Neural progenitor cell (in vitro differentiated cells): Measurements from ENCODE around the gene MAD2L1BP. TPM values are rescaled to one million over a fixed set of nuclear protein-coding genes. Genes with fewer than 3 reads are reported as not detected.

Source experiments
- DNase-seq: peaks from one replicate; pipeline ENCODE4 v3.0.0-alpha.2; 2016; ENCODE audit warnings: low spot score
- H2AFZ ChIP-seq: fragments of 200-600 bp; sonication (generic); replicated peaks from 2 replicates; pipeline ENCODE4 v1.6.1; 2016; ENCODE audit warnings: antibody characterized with exemption
- H3F3A ChIP-seq: fragments of 200-600 bp; sonication (generic); 2 replicates; pipeline ENCODE4 v1.6.1; 2016; ENCODE audit warnings: antibody characterized with exemption, low read depth
- H3K27ac ChIP-seq: fragments of 200-600 bp; sonication (generic); 2 replicates; pipeline ENCODE4 v1.5.1; 2016; ENCODE audit warnings: mild to moderate bottlenecking
- H3K27me3 ChIP-seq: fragments of 200-600 bp; sonication (generic); 2 replicates; pipeline ENCODE4 v1.6.1; 2016; ENCODE audit warnings: mild to moderate bottlenecking, moderate library complexity
- H3K36me3 ChIP-seq: fragments of 200-600 bp; sonication (generic); 2 replicates; pipeline ENCODE4 v1.5.1; 2016
- H3K4me1 ChIP-seq: fragments of 200-600 bp; sonication (generic); 2 replicates; pipeline ENCODE4 v1.6.1; 2016; ENCODE audit warnings: mixed run types
- H3K4me2 ChIP-seq: fragments of 200-600 bp; sonication (generic); 2 replicates; pipeline ENCODE4 v1.6.1; 2016
- H3K4me3 ChIP-seq: fragments of 200-600 bp; sonication (generic); 2 replicates; pipeline ENCODE4 v1.5.1; 2016
- H3K79me2 ChIP-seq: fragments of 200-600 bp; sonication (generic); 2 replicates; pipeline ENCODE4 v1.6.1; 2016; ENCODE audit warnings: low read depth
- H3K9ac ChIP-seq: fragments of 200-600 bp; sonication (generic); 2 replicates; pipeline ENCODE4 v1.6.1; 2016
- H3K9me3 ChIP-seq: fragments of 200-600 bp; sonication (generic); 2 replicates; pipeline ENCODE4 v1.5.1; 2016; ENCODE audit warnings: low read depth
- H4K20me1 ChIP-seq: fragments of 200-600 bp; sonication (generic); 2 replicates; pipeline ENCODE4 v1.6.1; 2016; ENCODE audit warnings: low read depth
- H3K27ac Mint-ChIP-seq: 3 replicates; pipeline ENCODE4 v1.8.0; 2021; ENCODE audit warnings: mixed read lengths
- H3K27me3 Mint-ChIP-seq: 2 replicates; pipeline ENCODE4 v1.8.0; 2022; ENCODE audit warnings: low read depth, mild to moderate bottlenecking, inconsistent platforms, moderate library complexity, mixed read lengths; ENCODE audit not compliant: insufficient read depth
- H3K36me3 Mint-ChIP-seq: 3 replicates; pipeline ENCODE4 v1.8.0; 2021; ENCODE audit warnings: mixed read lengths
- H3K4me1 Mint-ChIP-seq: 3 replicates; pipeline ENCODE4 v1.8.0; 2021; ENCODE audit warnings: mixed read lengths
- H3K4me3 Mint-ChIP-seq: 3 replicates; pipeline ENCODE4 v1.8.0; 2021; ENCODE audit warnings: mild to moderate bottlenecking, moderate library complexity, mixed read lengths
- H3K9me3 Mint-ChIP-seq: 3 replicates; pipeline ENCODE4 v1.8.0; 2020; ENCODE audit warnings: mixed read lengths
- CTCF ChIP-seq: fragments of 200-600 bp; sonication (generic); IDR thresholded peaks from 2 replicates; pipeline ENCODE4 v1.5.1; 2017; ENCODE audit warnings: antibody characterized with exemption, mild to moderate bottlenecking
- EZH2 ChIP-seq: fragments of 200-600 bp; sonication (generic); IDR thresholded peaks from 2 replicates; pipeline ENCODE4 v1.6.1; 2017; ENCODE audit warnings: antibody characterized with exemption, mild to moderate bottlenecking, moderate library complexity
- EZH2phosphoT487 ChIP-seq: fragments of 200-600 bp; sonication (generic); IDR thresholded peaks from 2 replicates; pipeline ENCODE4 v1.6.1; 2017; ENCODE audit warnings: antibody characterized with exemption
- total RNA-seq: library from RNA; depleted of rRNA; stranded (reverse); fragments of >200 nt; gene quantifications from 2 replicates; pipeline ENCODE4 v1.2.3, GENCODE V29; 2015; ENCODE audit warnings: low replicate concordance

MAD2L1BP gene
- total RNA-seq, 1 donor from 2014 or later, result 52.0 TPM

- Histone ChIP-seq H3K9ac (no peak overlapping the region), H3K4me1 (peaks cover 16% of the 10 kb centered on the region), H3K9me3 (no peaks in the 10 kb centered on the region), H3K4me3 (no peak overlapping the region), H2AFZ (no peak overlapping the region), H4K20me1 (no peaks in the 10 kb centered on the region), H3K27me3 (no peaks in the 10 kb centered on the region), H3K4me2 (no peak overlapping the region), H3K36me3 (no peaks in the 10 kb centered on the region), H3F3A (peaks cover 27% of the 10 kb centered on the region), H3K27ac (no peak overlapping the region), H3K79me2 (no peaks in the 10 kb centered on the region)
- peaks cover 3% of the 10 kb centered on the region for H3K27me3 Mint-ChIP-seq
- TF ChIP-seq CTCF (no peak), EZH2 (no peak), EZH2phosphoT487 (no peak)
- no peaks in the 10 kb centered on the region for H3K9me3 Mint-ChIP-seq
- no peak for DNase-seq
- peaks cover 8% of the 10 kb centered on the region for H3K4me1 Mint-ChIP-seq
- H3K36me3 Mint-ChIP-seq, result peaks cover 23% of the 10 kb centered on the region
- H3K27ac Mint-ChIP-seq, result no peak overlapping the region
- H3K4me3 Mint-ChIP-seq, result no peak overlapping the region
These were observed 37.9 kb downstream of the MAD2L1BP start for GRCh38 chr6:43673444-43674084.

GRCh38 chr6:43674291-43674690 lies 38.7 kb downstream of the MAD2L1BP start:
- no peak for DNase-seq
- Histone ChIP-seq H3K4me3 (no peak overlapping the region), H3K27ac (no peak overlapping the region), H3K36me3 (no peaks in the 10 kb centered on the region), H3F3A (peaks cover 20% of the 10 kb centered on the region), H3K4me1 (peaks cover 9% of the 10 kb centered on the region), H3K4me2 (no peak overlapping the region), H4K20me1 (no peaks in the 10 kb centered on the region), H3K79me2 (no peaks in the 10 kb centered on the region), H3K9ac (no peak overlapping the region), H3K27me3 (no peaks in the 10 kb centered on the region), H2AFZ (no peak overlapping the region), H3K9me3 (no peaks in the 10 kb centered on the region)
- Mint-ChIP-seq H3K4me1 (peaks cover 3% of the 10 kb centered on the region), H3K4me3 (no peak overlapping the region), H3K9me3 (no peaks in the 10 kb centered on the region), H3K27ac (no peak overlapping the region), H3K27me3 (peaks cover 4% of the 10 kb centered on the region), H3K36me3 (peaks cover 25% of the 10 kb centered on the region)
- TF ChIP-seq CTCF (no peak), EZH2phosphoT487 (no peak), EZH2 (no peak)

- no peak overlapping the region for H3K4me3 Mint-ChIP-seq
- Histone ChIP-seq H3K79me2 (peaks cover 2% of the 10 kb centered on the region), H3K4me1 (peaks cover 2% of the 10 kb centered on the region), H3K9me3 (no peaks in the 10 kb centered on the region), H4K20me1 (no peaks in the 10 kb centered on the region), H3K27ac (no peak overlapping the region), H3K9ac (no peak overlapping the region), H3K4me3 (no peak overlapping the region), H3K4me2 (no peak overlapping the region), H3F3A (peaks cover 14% of the 10 kb centered on the region), H3K36me3 (no peaks in the 10 kb centered on the region), H2AFZ (no peak overlapping the region), H3K27me3 (no peaks in the 10 kb centered on the region)
- TF ChIP-seq EZH2 (no peak), CTCF (no peak), EZH2phosphoT487 (no peak)
- H3K27ac Mint-ChIP-seq, result no peak overlapping the region
- no peak for DNase-seq
- H3K4me1 Mint-ChIP-seq, result peaks cover 3% of the 10 kb centered on the region
- H3K9me3 Mint-ChIP-seq, result no peaks in the 10 kb centered on the region
- H3K36me3 Mint-ChIP-seq, result peaks cover 26% of the 10 kb centered on the region
- peaks cover 4% of the 10 kb centered on the region for H3K27me3 Mint-ChIP-seq
These were observed 39.3 kb downstream of the MAD2L1BP start for GRCh38 chr6:43674921-43675320.
